ENCODE measurements around the gene STK38L. TPM values are rescaled to one million over a fixed set of nuclear protein-coding genes. Genes with fewer than 3 reads are reported as not detected.
A peak's percentile ranks its signal among the peaks of the same experiment; 100 is the strongest.
"Not testable (repeated sequence)": the region's sequence is repeated elsewhere in the genome, so short reads cannot be mapped to it uniquely, and the experiment has no call there.

The STK38L gene
- total RNA-seq, 1 donor = 5.4 TPM

- no peak for DNase-seq (ENCODE audit: low read depth in 2 of 3, low spot score in 2 of 3)
Observed at GRCh38 chr12:27226407-27226929, 17.6 kb upstream of the STK38L start.

- DNase-seq (ENCODE audit: low read depth in 2 of 3, low spot score in 2 of 3) = no peak
Observed at GRCh38 chr12:27229367-27229766, 14.7 kb upstream of the STK38L start.

- not testable (repeated sequence) for DNase-seq (ENCODE audit: low read depth in 2 of 3, low spot score in 2 of 3)
Observed at GRCh38 chr12:27231374-27231773, 12.7 kb upstream of the STK38L start.

- no peak for DNase-seq (ENCODE audit: low read depth in 2 of 3, low spot score in 2 of 3)
Observed at GRCh38 chr12:27233814-27234213, 10.3 kb upstream of the STK38L start.

GRCh38 chr12:27236498-27236897 is 7.6 kb upstream of the STK38L start:
- DNase-seq (ENCODE audit: low read depth in 2 of 3, low spot score in 2 of 3) = peak in 1 of 3 donors; percentile 28

GRCh38 chr12:27237790-27238771 is 6.0 kb upstream of the STK38L start:
- peak in 2 of 3 donors; percentile 31 to 75 for DNase-seq (ENCODE audit: low read depth in 2 of 3, low spot score in 2 of 3)

- no peak for DNase-seq (ENCODE audit: low read depth in 2 of 3, low spot score in 2 of 3)
Observed at GRCh38 chr12:27243006-27243405, 1.1 kb upstream of the STK38L start.

- DNase-seq (ENCODE audit: low read depth in 2 of 3, low spot score in 2 of 3) = no peak
Observed at GRCh38 chr12:27244689-27245488, 803 bp downstream of the STK38L start.

- DNase-seq (ENCODE audit: low read depth in 2 of 3, low spot score in 2 of 3) = no peak
Observed at GRCh38 chr12:27246141-27246540, 2.1 kb downstream of the STK38L start.

GRCh38 chr12:27246774-27247173 is 2.7 kb downstream of the STK38L start:
- DNase-seq (ENCODE audit: low read depth in 2 of 3, low spot score in 2 of 3) = no peak

GRCh38 chr12:27252934-27253333 is 8.8 kb downstream of the STK38L start:
- no peak for DNase-seq (ENCODE audit: low read depth in 2 of 3, low spot score in 2 of 3)

GRCh38 chr12:27253347-27253746 is 9.3 kb downstream of the STK38L start:
- DNase-seq (ENCODE audit: low read depth in 2 of 3, low spot score in 2 of 3) = no peak

GRCh38 chr12:27255806-27256205 is 11.7 kb downstream of the STK38L start:
- no peak for DNase-seq (ENCODE audit: low read depth in 2 of 3, low spot score in 2 of 3)

GRCh38 chr12:27257104-27257843 is 13.2 kb downstream of the STK38L start:
- no peak for DNase-seq (ENCODE audit: low read depth in 2 of 3, low spot score in 2 of 3)

- DNase-seq (ENCODE audit: low read depth in 2 of 3, low spot score in 2 of 3) = no peak
Observed at GRCh38 chr12:27260746-27261145, 16.7 kb downstream of the STK38L start.

- DNase-seq (ENCODE audit: low read depth in 2 of 3, low spot score in 2 of 3) = no peak
Observed at GRCh38 chr12:27261866-27262265, 17.8 kb downstream of the STK38L start.

GRCh38 chr12:27270148-27270547 is 26.1 kb downstream of the STK38L start:
- no peak for DNase-seq (ENCODE audit: low read depth in 2 of 3, low spot score in 2 of 3)

GRCh38 chr12:27271206-27271605 is 27.1 kb downstream of the STK38L start:
- DNase-seq (ENCODE audit: low read depth in 2 of 3, low spot score in 2 of 3) = no peak

GRCh38 chr12:27272373-27273028 is 28.4 kb downstream of the STK38L start:
- no peak for DNase-seq (ENCODE audit: low read depth in 2 of 3, low spot score in 2 of 3)

- DNase-seq (ENCODE audit: low read depth in 2 of 3, low spot score in 2 of 3) = no peak
Observed at GRCh38 chr12:27273114-27273513, 29.0 kb downstream of the STK38L start.

Measured in hematopoietic multipotent progenitor cell (in vitro differentiated cells).